SK-N-SH (cell line): ENCODE measurements around the gene NRG3.

Source experiments
- EP300 ChIP-seq, 2 experiments: IDR thresholded peaks; 2 replicates each; pipeline versions ENCODE4 v1.4.0 to v1.6.1; 2012; ENCODE audit warnings: borderline replicate concordance in 1 of 2, low read depth in 1 of 2, low read length in 1 of 2
- JUND ChIP-seq: IDR thresholded peaks from 2 replicates; pipeline ENCODE4 v1.4.0; 2012
- NRF1 ChIP-seq: IDR thresholded peaks from 2 replicates; pipeline ENCODE4 v1.6.1; 2012; ENCODE audit warnings: low read depth, mild to moderate bottlenecking, low read length
- TF ChIP-seq, protein P1 (sequence below): fragments of 200-600 bp; sonication (generic); IDR thresholded peaks from 2 replicates; pipeline ENCODE4 v1.6.1; 2017; ENCODE audit warnings: antibody characterized with exemption, mild to moderate bottlenecking, moderate library complexity
- TF ChIP-seq, protein P2 (sequence below): fragments of 150-350 bp; IDR thresholded peaks from 2 replicates; pipeline ENCODE4 v1.6.1; 2016; ENCODE audit warnings: mild to moderate bottlenecking, low read depth, low read length

DNA sequence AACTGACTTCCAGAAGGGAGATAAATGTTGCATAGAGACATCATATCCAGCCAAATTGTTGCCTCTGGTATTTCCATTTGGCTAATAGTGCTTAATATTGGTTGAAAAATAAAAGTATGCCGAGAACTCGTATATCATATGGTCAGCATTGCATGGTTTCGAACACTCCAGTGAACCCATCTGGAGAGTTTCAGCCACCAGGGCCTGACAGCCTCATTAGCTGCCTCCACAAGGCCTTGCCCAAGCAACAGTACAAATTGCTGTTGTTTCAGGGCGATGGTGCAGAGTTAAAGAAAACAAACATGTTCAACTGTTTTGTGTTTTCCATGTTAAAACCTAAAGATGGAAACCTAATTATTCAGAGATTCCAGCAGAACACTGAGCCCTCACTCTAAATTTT lies 28.5 kb downstream of the NRG3 start:
- TF ChIP-seq, protein P1, sequence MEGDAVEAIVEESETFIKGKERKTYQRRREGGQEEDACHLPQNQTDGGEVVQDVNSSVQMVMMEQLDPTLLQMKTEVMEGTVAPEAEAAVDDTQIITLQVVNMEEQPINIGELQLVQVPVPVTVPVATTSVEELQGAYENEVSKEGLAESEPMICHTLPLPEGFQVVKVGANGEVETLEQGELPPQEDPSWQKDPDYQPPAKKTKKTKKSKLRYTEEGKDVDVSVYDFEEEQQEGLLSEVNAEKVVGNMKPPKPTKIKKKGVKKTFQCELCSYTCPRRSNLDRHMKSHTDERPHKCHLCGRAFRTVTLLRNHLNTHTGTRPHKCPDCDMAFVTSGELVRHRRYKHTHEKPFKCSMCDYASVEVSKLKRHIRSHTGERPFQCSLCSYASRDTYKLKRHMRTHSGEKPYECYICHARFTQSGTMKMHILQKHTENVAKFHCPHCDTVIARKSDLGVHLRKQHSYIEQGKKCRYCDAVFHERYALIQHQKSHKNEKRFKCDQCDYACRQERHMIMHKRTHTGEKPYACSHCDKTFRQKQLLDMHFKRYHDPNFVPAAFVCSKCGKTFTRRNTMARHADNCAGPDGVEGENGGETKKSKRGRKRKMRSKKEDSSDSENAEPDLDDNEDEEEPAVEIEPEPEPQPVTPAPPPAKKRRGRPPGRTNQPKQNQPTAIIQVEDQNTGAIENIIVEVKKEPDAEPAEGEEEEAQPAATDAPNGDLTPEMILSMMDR, result no peak
- TF ChIP-seq NRF1 (no peak), JUND (no peak), EP300 (IDR thresholded peaks at IDR 0.05; ENCODE audit: borderline replicate concordance in 1 of 2, low read depth in 1 of 2, low read length in 1 of 2) (no peak)
- TF ChIP-seq, protein P2, sequence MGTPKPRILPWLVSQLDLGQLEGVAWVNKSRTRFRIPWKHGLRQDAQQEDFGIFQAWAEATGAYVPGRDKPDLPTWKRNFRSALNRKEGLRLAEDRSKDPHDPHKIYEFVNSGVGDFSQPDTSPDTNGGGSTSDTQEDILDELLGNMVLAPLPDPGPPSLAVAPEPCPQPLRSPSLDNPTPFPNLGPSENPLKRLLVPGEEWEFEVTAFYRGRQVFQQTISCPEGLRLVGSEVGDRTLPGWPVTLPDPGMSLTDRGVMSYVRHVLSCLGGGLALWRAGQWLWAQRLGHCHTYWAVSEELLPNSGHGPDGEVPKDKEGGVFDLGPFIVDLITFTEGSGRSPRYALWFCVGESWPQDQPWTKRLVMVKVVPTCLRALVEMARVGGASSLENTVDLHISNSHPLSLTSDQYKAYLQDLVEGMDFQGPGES, result no peak
